Stomach (tissue), 9 donors: ENCODE data around the gene THUMPD1. TPM values are rescaled to one million over a fixed set of nuclear protein-coding genes. Genes with fewer than 3 reads are reported as not detected.
A peak's percentile ranks its signal among the peaks of the same experiment; 100 is the strongest.
"Not testable (repeated sequence)": the region's sequence is repeated elsewhere in the genome, so short reads cannot be mapped to it uniquely, and the experiment has no call there.

ENCODE experiments used
- DNase-seq, 2 donors: peaks; one replicate each; pipeline versions ENCODE4 v3.0.0 to v3.0.0-alpha.2; 2013 to 2019
- H3K27ac ChIP-seq, 5 donors: fragments of 200-600 bp in 4 of 5; sonication (generic) in 4 of 5; one replicate each; pipeline ENCODE4 v1.5.1; 2013 to 2019; ENCODE audit warnings: mild to moderate bottlenecking in 1 of 5, moderate library complexity in 1 of 5
- H3K27me3 ChIP-seq, 3 donors: fragments of 200-600 bp; sonication (generic); one replicate each; pipeline ENCODE4 v1.5.1; 2017 to 2019; ENCODE audit warnings: mixed run types in 1 of 3
- H3K36me3 ChIP-seq, 4 donors: fragments of 200-600 bp; sonication (generic); 1 replicate in 3 of 4; 2 replicates in 1 of 4; pipeline ENCODE4 v1.5.1; 2016 to 2019
- H3K4me1 ChIP-seq, 4 donors: fragments of 200-600 bp; sonication (generic); one replicate each; pipeline ENCODE4 v1.5.1; 2016 to 2019
- H3K4me3 ChIP-seq, 4 donors: fragments of 200-600 bp; sonication (generic) in 3 of 4; one replicate each; pipeline ENCODE4 v1.5.1; 2016 to 2019; ENCODE audit warnings: mild to moderate bottlenecking in 1 of 4
- H3K9me3 ChIP-seq, 4 donors: fragments of 200-600 bp; sonication (generic); one replicate each; pipeline ENCODE4 v1.5.1; 2016 to 2019
- EP300 ChIP-seq: sonication (generic); formaldehyde crosslinking; IDR thresholded peaks from one replicate; pipeline ENCODE4 v1.6.1; 2017; ENCODE audit warnings: antibody characterized with exemption
- POLR2A ChIP-seq, 4 donors: fragments of 450-650 bp; IDR thresholded peaks; one replicate each; pipeline ENCODE4 v1.6.1; 2016; ENCODE audit warnings: antibody characterized with exemption in 4 of 4, control low read depth in 2 of 4, mild to moderate bottlenecking in 1 of 4, moderate library complexity in 1 of 4
- POLR2AphosphoS5 ChIP-seq, 3 donors: sonication (generic); formaldehyde crosslinking; IDR thresholded peaks; one replicate each; pipeline ENCODE4 v1.6.1; 2016; ENCODE audit warnings: antibody characterized with exemption in 3 of 3
- WGBS, 5 donors: extraction: QIAGEN DNeasy Blood & Tissue Kit in 3 of 5; methylation state at CpG; one replicate each; pipeline versions ENCODE4 v1.1.5 to v1.1.7; 2013 to 2018; 5-methylcytosine and 5-hydroxymethylcytosine counted together
- intact Hi-C: fragments of 100-400 bp; cut with DNase I; formaldehyde crosslinking; loops from one replicate; pipeline ENCODE4 v1.15.1; 2023; ENCODE audit warnings: low total_unique reads
- polyA plus RNA-seq, 3 donors: library from polyadenylated mRNA; stranded (reverse); fragments of 200-250 nt; gene quantifications; one replicate each; pipeline ENCODE4 v1.2.3, GENCODE V29; 2013
- total RNA-seq, 5 donors: library from RNA; depleted of rRNA; stranded (reverse); fragments of >200 nt; gene quantifications; one replicate each; pipeline versions ENCODE4 v1.1.0 to v1.2.3, GENCODE V29; 2014 to 2016
- TF ChIP-seq, protein P1 (sequence below), 7 experiments: fragments of 450-650 bp in 4 of 7; fragments of 200-600 bp in 3 of 7; sonication (generic) in 3 of 7; IDR thresholded peaks; one replicate each; pipeline ENCODE4 v1.5.1; 2016 to 2019; ENCODE audit warnings: antibody characterized with exemption in 7 of 7, control low read depth in 2 of 7, mild to moderate bottlenecking in 1 of 7
- donor health status: healthy with polysubstance abuse.
- donor health status: Bipolar disorder and iron deficiency.
- donor health status: healthy.

The THUMPD1 gene
- total and polyA plus RNA-seq, 8 donors = 3.2 to 101 (median 33.7) TPM

DNA sequence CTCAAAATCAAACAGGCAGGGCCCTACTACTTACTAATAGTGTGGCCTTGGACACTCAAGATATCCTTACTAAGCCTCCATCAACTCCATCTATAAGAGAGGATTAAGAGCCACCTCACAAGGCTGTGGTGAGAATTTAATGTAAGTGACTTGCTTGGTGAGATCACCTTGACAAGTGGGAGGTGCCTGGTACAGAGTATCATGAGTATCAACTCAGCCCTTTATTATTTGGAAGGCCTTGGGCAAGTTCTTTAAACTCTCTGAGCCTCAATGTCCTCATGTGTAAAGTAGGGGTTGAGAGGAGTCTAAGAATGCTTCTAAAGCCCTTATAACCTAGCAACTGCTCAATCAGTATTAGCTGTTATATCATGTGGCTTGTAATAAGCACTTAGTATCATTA lies 15.0 kb downstream of the THUMPD1 start:
- Histone ChIP-seq H3K27ac (no peak overlapping the region), H3K4me1 (no peaks in the 10 kb centered on the region), H3K36me3 (peaks cover 0 to 6% (median 2%) of the 10 kb centered on the region in 4 donors), H3K4me3 (no peak overlapping the region), H3K9me3 (no peaks in the 10 kb centered on the region), H3K27me3 (no peaks in the 10 kb centered on the region)
- DNase-seq = no peak
- intact Hi-C loops = no loop called here
- TF ChIP-seq EP300 (no peak), POLR2A (IDR thresholded peaks at IDR 0.05) (no peak), POLR2AphosphoS5 (IDR thresholded peaks at IDR 0.05) (no peak)
- TF ChIP-seq, protein P1, sequence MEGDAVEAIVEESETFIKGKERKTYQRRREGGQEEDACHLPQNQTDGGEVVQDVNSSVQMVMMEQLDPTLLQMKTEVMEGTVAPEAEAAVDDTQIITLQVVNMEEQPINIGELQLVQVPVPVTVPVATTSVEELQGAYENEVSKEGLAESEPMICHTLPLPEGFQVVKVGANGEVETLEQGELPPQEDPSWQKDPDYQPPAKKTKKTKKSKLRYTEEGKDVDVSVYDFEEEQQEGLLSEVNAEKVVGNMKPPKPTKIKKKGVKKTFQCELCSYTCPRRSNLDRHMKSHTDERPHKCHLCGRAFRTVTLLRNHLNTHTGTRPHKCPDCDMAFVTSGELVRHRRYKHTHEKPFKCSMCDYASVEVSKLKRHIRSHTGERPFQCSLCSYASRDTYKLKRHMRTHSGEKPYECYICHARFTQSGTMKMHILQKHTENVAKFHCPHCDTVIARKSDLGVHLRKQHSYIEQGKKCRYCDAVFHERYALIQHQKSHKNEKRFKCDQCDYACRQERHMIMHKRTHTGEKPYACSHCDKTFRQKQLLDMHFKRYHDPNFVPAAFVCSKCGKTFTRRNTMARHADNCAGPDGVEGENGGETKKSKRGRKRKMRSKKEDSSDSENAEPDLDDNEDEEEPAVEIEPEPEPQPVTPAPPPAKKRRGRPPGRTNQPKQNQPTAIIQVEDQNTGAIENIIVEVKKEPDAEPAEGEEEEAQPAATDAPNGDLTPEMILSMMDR (IDR thresholded peaks at IDR 0.05) = no peak

DNA sequence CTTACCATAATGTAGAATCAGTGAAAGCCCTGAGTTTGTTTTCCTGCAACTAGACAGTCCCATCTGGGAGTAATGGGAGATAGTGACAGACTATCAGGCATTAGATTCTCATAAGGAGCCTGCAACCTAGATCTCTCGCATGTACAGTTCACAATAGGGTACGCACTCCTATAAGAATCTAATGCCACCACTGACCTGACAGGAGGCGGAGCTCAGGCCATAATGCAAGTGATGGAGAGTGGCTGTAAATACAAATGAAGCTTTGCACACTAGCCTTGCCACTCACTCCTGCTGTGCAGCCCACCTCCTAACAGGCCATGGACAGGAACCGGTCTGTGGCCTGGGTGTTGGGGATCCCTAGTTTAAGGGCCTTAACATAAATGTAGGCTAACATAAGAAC lies 21.4 kb downstream of the THUMPD1 start:
- Histone ChIP-seq H3K27me3 (no peaks in the 10 kb centered on the region), H3K36me3 (no peaks in the 10 kb centered on the region), H3K9me3 (no peaks in the 10 kb centered on the region), H3K4me3 (no peak overlapping the region), H3K4me1 (no peaks in the 10 kb centered on the region), H3K27ac (no peak overlapping the region)
- no peak for DNase-seq
- intact Hi-C loops = no loop called here
- no peak for TF ChIP-seq POLR2A (IDR thresholded peaks at IDR 0.05)
- no peak for TF ChIP-seq EP300
- TF ChIP-seq, protein P1 (IDR thresholded peaks at IDR 0.05) = no peak
- no peak for TF ChIP-seq POLR2AphosphoS5 (IDR thresholded peaks at IDR 0.05)
- WGBS, 5 donors = 91 to 97% (median 95%) methylated on average over 4 of the region's 4 CpGs

DNA sequence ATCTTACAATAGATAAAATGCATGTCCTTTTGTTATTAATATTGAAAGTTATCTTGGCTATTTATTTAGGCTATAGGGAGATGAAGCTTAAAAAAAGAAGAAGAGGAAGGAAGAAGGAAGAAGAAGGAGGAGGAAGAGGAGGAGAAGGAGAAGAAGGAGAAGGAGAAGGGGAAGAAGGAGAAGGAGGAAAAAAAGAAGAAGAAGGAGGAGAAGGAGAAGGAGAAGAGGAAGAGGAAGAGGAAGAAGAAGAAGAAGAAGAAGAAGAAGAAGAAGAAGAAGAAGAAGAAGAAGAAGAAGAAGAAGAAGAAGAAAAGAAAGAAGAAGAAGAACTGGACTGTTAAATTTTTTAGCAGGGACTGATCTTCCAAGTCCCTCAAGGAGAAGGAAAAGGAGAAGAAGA lies 23.9 kb downstream of the THUMPD1 start:
- intact Hi-C loops = not testable (repeated sequence)

DNA sequence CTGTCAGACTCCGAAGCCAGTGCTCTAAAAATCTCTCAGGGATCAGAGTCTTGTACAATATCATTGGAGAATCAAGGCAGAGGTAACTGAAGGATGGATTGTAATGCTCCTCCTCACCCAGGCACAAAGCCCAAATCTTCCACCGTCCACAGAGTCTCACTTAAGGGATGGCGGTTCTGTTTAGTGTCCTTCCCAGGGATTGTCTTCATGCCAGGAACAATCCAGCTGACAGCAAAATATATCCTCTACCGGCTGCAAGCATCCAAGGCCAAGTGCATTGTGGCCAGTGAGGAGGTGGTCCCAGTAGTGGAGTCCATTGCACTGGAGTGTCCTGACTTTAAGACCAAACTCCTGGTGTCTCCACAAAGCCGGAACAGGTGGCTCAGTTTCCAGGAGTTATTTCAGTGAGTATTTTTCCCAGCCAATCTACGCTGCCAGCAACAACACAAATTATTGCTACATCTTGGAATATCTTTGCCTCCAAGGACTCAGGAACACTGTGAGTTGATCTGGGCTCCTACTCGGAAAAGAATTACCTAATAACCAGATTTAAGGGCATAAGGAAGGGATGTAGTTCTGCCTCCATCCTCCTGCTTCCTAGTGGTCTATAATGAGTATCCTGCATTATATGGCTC lies 30.2 kb downstream of the THUMPD1 start:
- Histone ChIP-seq H3K4me3 (no peak overlapping the region), H3K27me3 (no peaks in the 10 kb centered on the region), H3K36me3 (no peaks in the 10 kb centered on the region), H3K4me1 (peaks cover 0 to 45% (median 8%) of the 10 kb centered on the region in 4 donors), H3K9me3 (no peaks in the 10 kb centered on the region), H3K27ac (peak overlapping the region in 2 of 5 donors; percentile 22 to 75)
- peak in 1 of 2 donors; percentile 11 for DNase-seq
- TF ChIP-seq EP300 = no peak
- peak in 1 of 3 donors; percentile 41 for TF ChIP-seq POLR2AphosphoS5 (IDR thresholded peaks at IDR 0.05)
- 75 to 92% (median 89%) methylated on average over 6 to 7 of the region's 7 CpGs for WGBS, 5 donors
- intact Hi-C loops = no loop called here

More for the DNA sequence above, 23.9 kb downstream of the THUMPD1 start:
- H3K27me3 ChIP-seq, H3K4me1 ChIP-seq, H3K27ac ChIP-seq, H3K9me3 ChIP-seq, H3K4me3 ChIP-seq, H3K36me3 ChIP-seq, DNase-seq: not testable (repeated sequence)

DNA sequence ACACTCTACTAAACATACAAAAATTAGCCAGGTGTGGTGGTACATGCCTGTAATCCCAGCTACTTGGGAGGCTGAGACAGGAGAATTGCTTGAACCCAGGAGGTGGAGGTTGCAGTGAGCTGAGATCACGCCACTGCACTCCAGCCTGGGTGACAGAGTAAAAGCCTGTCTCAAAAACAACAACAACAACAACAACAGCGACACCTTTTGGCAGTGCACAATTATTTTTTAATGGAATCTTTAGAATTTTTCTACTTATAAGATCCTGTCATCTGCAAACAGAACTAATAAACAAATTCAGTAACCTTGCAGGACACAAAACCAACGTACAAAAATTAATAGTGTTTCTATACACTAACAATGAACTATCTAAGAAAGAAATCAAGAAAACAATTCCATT lies 33.5 kb downstream of the THUMPD1 start:
- H3K4me1 ChIP-seq = peaks cover 4 to 57% (median 17%) of the 10 kb centered on the region in 4 donors
- H3K27me3 ChIP-seq, intact Hi-C loops, H3K9me3 ChIP-seq, H3K4me3 ChIP-seq, H3K36me3 ChIP-seq: not testable (repeated sequence)
- H3K27ac ChIP-seq = peak overlapping the region; percentile 9 to 84 (median 63)
- peak in 1 of 2 donors; percentile 41 for DNase-seq
- TF ChIP-seq, protein P1 (IDR thresholded peaks at IDR 0.05) = peak in 3 of 7 experiments; percentile 20 to 40 (median 35)
- 15 to 23% (median 19%) methylated on average over 3 of the region's 3 CpGs for WGBS, 5 donors
